ENCODE results near the gene MX1.

MX1 gene

GRCh38 chr21:41425954-41426675, at the start of gene MX1:
TSS of gene MX1 (plus strand) at chr21:41426239. CDS start at chr21:41432071, 5,832 bp downstream.
- FAIRE-seq, result no peak

GRCh38 chr21:41377715-41378114, 48.3 kb upstream of the MX1 start:
- FAIRE-seq, result no peak

GRCh38 chr21:41378849-41379248, 47.2 kb upstream of the MX1 start:
- FAIRE-seq, result no peak

GRCh38 chr21:41379901-41380300, 46.1 kb upstream of the MX1 start:
- FAIRE-seq, result no peak

- FAIRE-seq, result no peak
These were observed 44.3 kb upstream of the MX1 start for GRCh38 chr21:41381731-41382130.

- no peak for FAIRE-seq
These were observed 38.8 kb upstream of the MX1 start for GRCh38 chr21:41387042-41387819.

- FAIRE-seq, result no peak
These were observed 38.2 kb upstream of the MX1 start for GRCh38 chr21:41387824-41388223.

- no peak for FAIRE-seq
These were observed 37.8 kb upstream of the MX1 start for GRCh38 chr21:41388259-41388658.

- no peak for FAIRE-seq
These were observed 35.9 kb upstream of the MX1 start for GRCh38 chr21:41390043-41390639.

GRCh38 chr21:41393876-41394465, 32.1 kb upstream of the MX1 start:
- FAIRE-seq, result no peak

GRCh38 chr21:41396558-41397075, 29.4 kb upstream of the MX1 start:
- no peak for FAIRE-seq

GRCh38 chr21:41397471-41397891, 28.6 kb upstream of the MX1 start:
- no peak for FAIRE-seq

GRCh38 chr21:41398251-41398650, 27.8 kb upstream of the MX1 start:
- no peak for FAIRE-seq

GRCh38 chr21:41398831-41399230, 27.2 kb upstream of the MX1 start:
- no peak for FAIRE-seq

- FAIRE-seq, result no peak
These were observed 26.7 kb upstream of the MX1 start for GRCh38 chr21:41399246-41399800.

GRCh38 chr21:41402231-41402630, 23.8 kb upstream of the MX1 start:
- no peak for FAIRE-seq

GRCh38 chr21:41402796-41403195, 23.2 kb upstream of the MX1 start:
- no peak for FAIRE-seq

- no peak for FAIRE-seq
These were observed 22.7 kb upstream of the MX1 start for GRCh38 chr21:41403331-41403730.

GRCh38 chr21:41403966-41404365, 22.1 kb upstream of the MX1 start:
- no peak for FAIRE-seq

- no peak for FAIRE-seq
These were observed 20.7 kb upstream of the MX1 start for GRCh38 chr21:41405321-41405720.

GRCh38 chr21:41406340-41406739, 19.7 kb upstream of the MX1 start:
- no peak for FAIRE-seq

- no peak for FAIRE-seq
These were observed 18.2 kb upstream of the MX1 start for GRCh38 chr21:41407541-41408460.

All from islet of Langerhans (tissue), 1 donor.